Liver (tissue), 9 donors: ENCODE measurements around the gene CARD14. TPM values are rescaled to one million over a fixed set of nuclear protein-coding genes. Genes with fewer than 3 reads are reported as not detected.

Experiments used
- DNase-seq: peaks from one replicate; pipeline ENCODE4 v3.0.0-alpha.2; 2017; ENCODE audit warnings: low spot score
- H3K27ac ChIP-seq, 2 donors: one replicate each; pipeline ENCODE4 v1.7.0; 2013; ENCODE audit warnings: inconsistent platforms in 2 of 2, low read length in 2 of 2, control low read depth in 1 of 2, low read depth in 1 of 2, mild to moderate bottlenecking in 1 of 2
- H3K27me3 ChIP-seq, 4 donors: one replicate each; pipeline versions ENCODE4 v1.6.1 to v1.7.0; 2013; ENCODE audit warnings: low read length in 3 of 4, inconsistent platforms in 1 of 4, mild to moderate bottlenecking in 1 of 4, moderate library complexity in 1 of 4; ENCODE audit not compliant: control insufficient read depth in 4 of 4, insufficient read depth in 4 of 4
- H3K36me3 ChIP-seq, 4 donors: one replicate each; pipeline versions ENCODE4 v1.6.1 to v1.7.0; 2013; ENCODE audit warnings: low read length in 3 of 4, mild to moderate bottlenecking in 3 of 4, low read depth in 1 of 4, moderate library complexity in 1 of 4; ENCODE audit not compliant: control insufficient read depth in 4 of 4, insufficient read depth in 3 of 4
- H3K4me1 ChIP-seq, 4 donors: one replicate each; pipeline versions ENCODE4 v1.6.1 to v1.7.0; 2013; ENCODE audit warnings: low read length in 3 of 4, mild to moderate bottlenecking in 3 of 4, moderate library complexity in 1 of 4; ENCODE audit not compliant: control insufficient read depth in 4 of 4, insufficient read depth in 4 of 4
- H3K4me3 ChIP-seq, 3 donors: one replicate each; pipeline versions ENCODE4 v1.6.1 to v1.7.0; 2013; ENCODE audit warnings: low read length in 3 of 3, control low read depth in 1 of 3, low read depth in 1 of 3, mild to moderate bottlenecking in 1 of 3
- H3K9ac ChIP-seq, 2 donors: one replicate each; pipeline ENCODE4 v1.7.0; 2013; ENCODE audit warnings: low read length in 2 of 2, mild to moderate bottlenecking in 2 of 2, moderate library complexity in 2 of 2, control low read depth in 1 of 2, low read depth in 1 of 2
- H3K9me3 ChIP-seq, 4 donors: one replicate each; pipeline versions ENCODE4 v1.6.1 to v1.7.0; 2013; ENCODE audit warnings: low read length in 3 of 4; ENCODE audit not compliant: control insufficient read depth in 4 of 4
- EGR1 ChIP-seq, 2 donors: IDR thresholded peaks; 2 replicates each; pipeline ENCODE4 v1.6.1; 2016 to 2018; ENCODE audit warnings: antibody characterized with exemption in 2 of 2, low read depth in 2 of 2
- FOXA1 ChIP-seq: IDR thresholded peaks from 2 replicates; pipeline ENCODE4 v1.6.1; 2016; ENCODE audit warnings: antibody characterized with exemption
- FOXA2 ChIP-seq: IDR thresholded peaks from 2 replicates; pipeline ENCODE4 v1.6.1; 2016; ENCODE audit warnings: antibody characterized with exemption
- GABPA ChIP-seq, 2 donors: IDR thresholded peaks in 1 of 2; conservative IDR thresholded peaks in 1 of 2; 2 replicates each; pipeline ENCODE4 v1.6.1; 2016; ENCODE audit warnings: antibody characterized with exemption in 2 of 2, mild to moderate bottlenecking in 1 of 2, moderate library complexity in 1 of 2
- HNF4A ChIP-seq, 2 donors: conservative IDR thresholded peaks; 2 replicates each; pipeline ENCODE4 v1.6.1; 2016; ENCODE audit warnings: antibody characterized with exemption in 2 of 2, mild to moderate bottlenecking in 2 of 2
- HNF4G ChIP-seq: IDR thresholded peaks from 2 replicates; pipeline ENCODE4 v1.6.1; 2016; ENCODE audit warnings: antibody characterized with exemption
- JUND ChIP-seq, 2 donors: IDR thresholded peaks; 2 replicates each; pipeline ENCODE4 v1.6.1; 2016; ENCODE audit warnings: antibody characterized with exemption in 2 of 2
- NR2F2 ChIP-seq: IDR thresholded peaks from 2 replicates; pipeline ENCODE4 v1.6.1; 2016; ENCODE audit warnings: antibody characterized with exemption
- RAD21 ChIP-seq, 2 donors: IDR thresholded peaks; 2 replicates each; pipeline ENCODE4 v1.6.1; 2016; ENCODE audit warnings: antibody characterized with exemption in 2 of 2, mild to moderate bottlenecking in 2 of 2
- SP1 ChIP-seq: IDR thresholded peaks from 2 replicates; pipeline ENCODE4 v1.6.1; 2018; ENCODE audit warnings: antibody characterized with exemption, mild to moderate bottlenecking
- TAF1 ChIP-seq: conservative IDR thresholded peaks from 2 replicates; pipeline ENCODE4 v1.6.1; 2016; ENCODE audit warnings: antibody characterized with exemption, mild to moderate bottlenecking
- WGBS: extraction: QIAGEN DNeasy Blood & Tissue Kit; methylation state at CpG from one replicate; pipeline ENCODE4 v1.1.7; 2013; 5-methylcytosine and 5-hydroxymethylcytosine counted together
- polyA plus RNA-seq, 2 donors: library from polyadenylated mRNA; stranded (reverse) in 1 of 2; unstranded in 1 of 2; fragments of 200-250 nt in 1 of 2; fragments of >200 nt in 1 of 2; fragmentation: Nextera tagmentation in 1 of 2; extraction: Ambion mirVana in 1 of 2; gene quantifications; one replicate each; pipeline versions ENCODE4 v1.2.1 to v1.2.3, GENCODE V29; 2013 to 2015
- total RNA-seq, 2 donors: library from RNA; depleted of rRNA; stranded (reverse); fragments of >200 nt; gene quantifications; one replicate each; pipeline ENCODE4 v1.2.3, GENCODE V29; 2014
- TF ChIP-seq, protein P1 (sequence below): fragments of 150-350 bp; IDR thresholded peaks from 2 replicates; pipeline ENCODE4 v1.5.1; 2017; ENCODE audit warnings: improper control_type of control experiment, low read depth, low read length; ENCODE audit not compliant: missing input control
- TF ChIP-seq, protein P2 (sequence below): IDR thresholded peaks from 2 replicates; pipeline ENCODE4 v1.6.1; 2016; ENCODE audit warnings: antibody characterized with exemption
- TF ChIP-seq, protein P3 (sequence below): IDR thresholded peaks from 2 replicates; pipeline ENCODE4 v1.6.1; 2016; ENCODE audit warnings: antibody characterized with exemption
- TF ChIP-seq, protein P4 (sequence below): IDR thresholded peaks from 2 replicates; pipeline ENCODE4 v1.6.1; 2016; ENCODE audit warnings: antibody characterized with exemption
- TF ChIP-seq, protein P5 (sequence below): IDR thresholded peaks from 2 replicates; pipeline ENCODE4 v1.6.1; 2016; ENCODE audit warnings: antibody characterized with exemption, mild to moderate bottlenecking
- donor health status: healthy.
- donor health status: healthy.
- donor health status: healthy.
- donor health status: healthy.
- donor health status: healthy.

CARD14 gene
- total and polyA plus RNA-seq, 4 donors = 0.07 to 0.70 (median 0.29) TPM

DNA sequence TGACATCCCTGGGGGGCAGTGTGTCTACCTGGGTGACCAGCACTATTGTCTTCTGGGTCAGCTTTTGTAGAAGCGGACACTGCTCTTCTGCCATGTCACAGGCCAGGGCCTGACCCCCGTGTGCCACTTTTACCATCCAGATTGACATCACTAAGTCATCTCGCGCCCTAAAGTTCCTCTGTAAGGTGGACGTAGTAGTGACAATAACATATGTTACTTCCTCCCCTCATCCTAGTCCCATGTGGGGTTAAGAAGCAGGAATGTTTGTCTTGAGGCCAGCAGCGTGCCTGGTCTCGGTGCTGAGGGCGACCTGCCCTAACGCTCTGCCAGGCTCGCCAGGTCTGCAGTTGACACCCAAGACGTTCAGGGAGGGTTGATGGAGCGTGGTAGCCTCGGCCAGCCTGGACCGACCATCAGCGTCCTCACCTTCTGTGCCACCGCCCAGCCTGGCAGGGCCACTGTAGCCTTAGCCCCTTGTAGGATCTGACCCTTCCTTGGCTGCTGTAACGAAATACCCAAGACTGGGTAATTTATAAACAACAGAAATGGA, 47.7 kb upstream of the CARD14 start:
- Histone ChIP-seq H3K36me3 (peaks cover 0 to 13% (median 2%) of the 10 kb centered on the region in 4 donors), H3K27ac (no peak overlapping the region), H3K9me3 (no peaks in the 10 kb centered on the region), H3K4me1 (no peaks in the 10 kb centered on the region), H3K27me3 (no peaks in the 10 kb centered on the region), H3K4me3 (no peak overlapping the region), H3K9ac (no peak overlapping the region)
- no peak for DNase-seq
- TF ChIP-seq SP1 (no peak), JUND (IDR thresholded peaks at IDR 0.05) (no peak), NR2F2 (no peak), FOXA1 (no peak), TAF1 (no peak), HNF4A (conservative IDR thresholded peaks at IDR 0.05) (no peak), RAD21 (IDR thresholded peaks at IDR 0.05) (no peak), EGR1 (IDR thresholded peaks at IDR 0.05; ENCODE audit: low read depth in 2 of 2) (no peak), FOXA2 (no peak), GABPA (IDR thresholded peaks at IDR 0.05 in 1 of 2, conservative IDR thresholded peaks at IDR 0.05 in 1 of 2) (no peak), HNF4G (no peak)
- TF ChIP-seq, protein P1, sequence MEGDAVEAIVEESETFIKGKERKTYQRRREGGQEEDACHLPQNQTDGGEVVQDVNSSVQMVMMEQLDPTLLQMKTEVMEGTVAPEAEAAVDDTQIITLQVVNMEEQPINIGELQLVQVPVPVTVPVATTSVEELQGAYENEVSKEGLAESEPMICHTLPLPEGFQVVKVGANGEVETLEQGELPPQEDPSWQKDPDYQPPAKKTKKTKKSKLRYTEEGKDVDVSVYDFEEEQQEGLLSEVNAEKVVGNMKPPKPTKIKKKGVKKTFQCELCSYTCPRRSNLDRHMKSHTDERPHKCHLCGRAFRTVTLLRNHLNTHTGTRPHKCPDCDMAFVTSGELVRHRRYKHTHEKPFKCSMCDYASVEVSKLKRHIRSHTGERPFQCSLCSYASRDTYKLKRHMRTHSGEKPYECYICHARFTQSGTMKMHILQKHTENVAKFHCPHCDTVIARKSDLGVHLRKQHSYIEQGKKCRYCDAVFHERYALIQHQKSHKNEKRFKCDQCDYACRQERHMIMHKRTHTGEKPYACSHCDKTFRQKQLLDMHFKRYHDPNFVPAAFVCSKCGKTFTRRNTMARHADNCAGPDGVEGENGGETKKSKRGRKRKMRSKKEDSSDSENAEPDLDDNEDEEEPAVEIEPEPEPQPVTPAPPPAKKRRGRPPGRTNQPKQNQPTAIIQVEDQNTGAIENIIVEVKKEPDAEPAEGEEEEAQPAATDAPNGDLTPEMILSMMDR = no peak
- TF ChIP-seq, protein P2, sequence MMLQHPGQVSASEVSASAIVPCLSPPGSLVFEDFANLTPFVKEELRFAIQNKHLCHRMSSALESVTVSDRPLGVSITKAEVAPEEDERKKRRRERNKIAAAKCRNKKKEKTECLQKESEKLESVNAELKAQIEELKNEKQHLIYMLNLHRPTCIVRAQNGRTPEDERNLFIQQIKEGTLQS = no peak
- TF ChIP-seq, protein P3, sequence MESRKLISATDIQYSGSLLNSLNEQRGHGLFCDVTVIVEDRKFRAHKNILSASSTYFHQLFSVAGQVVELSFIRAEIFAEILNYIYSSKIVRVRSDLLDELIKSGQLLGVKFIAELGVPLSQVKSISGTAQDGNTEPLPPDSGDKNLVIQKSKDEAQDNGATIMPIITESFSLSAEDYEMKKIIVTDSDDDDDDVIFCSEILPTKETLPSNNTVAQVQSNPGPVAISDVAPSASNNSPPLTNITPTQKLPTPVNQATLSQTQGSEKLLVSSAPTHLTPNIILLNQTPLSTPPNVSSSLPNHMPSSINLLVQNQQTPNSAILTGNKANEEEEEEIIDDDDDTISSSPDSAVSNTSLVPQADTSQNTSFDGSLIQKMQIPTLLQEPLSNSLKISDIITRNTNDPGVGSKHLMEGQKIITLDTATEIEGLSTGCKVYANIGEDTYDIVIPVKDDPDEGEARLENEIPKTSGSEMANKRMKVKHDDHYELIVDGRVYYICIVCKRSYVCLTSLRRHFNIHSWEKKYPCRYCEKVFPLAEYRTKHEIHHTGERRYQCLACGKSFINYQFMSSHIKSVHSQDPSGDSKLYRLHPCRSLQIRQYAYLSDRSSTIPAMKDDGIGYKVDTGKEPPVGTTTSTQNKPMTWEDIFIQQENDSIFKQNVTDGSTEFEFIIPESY = no peak
- TF ChIP-seq, protein P4, sequence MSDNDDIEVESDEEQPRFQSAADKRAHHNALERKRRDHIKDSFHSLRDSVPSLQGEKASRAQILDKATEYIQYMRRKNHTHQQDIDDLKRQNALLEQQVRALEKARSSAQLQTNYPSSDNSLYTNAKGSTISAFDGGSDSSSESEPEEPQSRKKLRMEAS = no peak
- TF ChIP-seq, protein P5, sequence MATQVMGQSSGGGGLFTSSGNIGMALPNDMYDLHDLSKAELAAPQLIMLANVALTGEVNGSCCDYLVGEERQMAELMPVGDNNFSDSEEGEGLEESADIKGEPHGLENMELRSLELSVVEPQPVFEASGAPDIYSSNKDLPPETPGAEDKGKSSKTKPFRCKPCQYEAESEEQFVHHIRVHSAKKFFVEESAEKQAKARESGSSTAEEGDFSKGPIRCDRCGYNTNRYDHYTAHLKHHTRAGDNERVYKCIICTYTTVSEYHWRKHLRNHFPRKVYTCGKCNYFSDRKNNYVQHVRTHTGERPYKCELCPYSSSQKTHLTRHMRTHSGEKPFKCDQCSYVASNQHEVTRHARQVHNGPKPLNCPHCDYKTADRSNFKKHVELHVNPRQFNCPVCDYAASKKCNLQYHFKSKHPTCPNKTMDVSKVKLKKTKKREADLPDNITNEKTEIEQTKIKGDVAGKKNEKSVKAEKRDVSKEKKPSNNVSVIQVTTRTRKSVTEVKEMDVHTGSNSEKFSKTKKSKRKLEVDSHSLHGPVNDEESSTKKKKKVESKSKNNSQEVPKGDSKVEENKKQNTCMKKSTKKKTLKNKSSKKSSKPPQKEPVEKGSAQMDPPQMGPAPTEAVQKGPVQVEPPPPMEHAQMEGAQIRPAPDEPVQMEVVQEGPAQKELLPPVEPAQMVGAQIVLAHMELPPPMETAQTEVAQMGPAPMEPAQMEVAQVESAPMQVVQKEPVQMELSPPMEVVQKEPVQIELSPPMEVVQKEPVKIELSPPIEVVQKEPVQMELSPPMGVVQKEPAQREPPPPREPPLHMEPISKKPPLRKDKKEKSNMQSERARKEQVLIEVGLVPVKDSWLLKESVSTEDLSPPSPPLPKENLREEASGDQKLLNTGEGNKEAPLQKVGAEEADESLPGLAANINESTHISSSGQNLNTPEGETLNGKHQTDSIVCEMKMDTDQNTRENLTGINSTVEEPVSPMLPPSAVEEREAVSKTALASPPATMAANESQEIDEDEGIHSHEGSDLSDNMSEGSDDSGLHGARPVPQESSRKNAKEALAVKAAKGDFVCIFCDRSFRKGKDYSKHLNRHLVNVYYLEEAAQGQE = no peak
- WGBS = 90% methylated on average over 17 of the region's 17 CpGs
